Embryonic facial prominence (tissue), 1 donor: ENCODE results near the gene PPP1R1C.

Experiments used
- DNase-seq: peaks from one replicate; pipeline ENCODE4 v3.0.0-alpha.2; 2016; ENCODE audit errors: extremely low spot score

PPP1R1C gene

GRCh38 chr2:182062329-182062972 lies 76.8 kb downstream of the PPP1R1C start:
- no peak for DNase-seq

DNA sequence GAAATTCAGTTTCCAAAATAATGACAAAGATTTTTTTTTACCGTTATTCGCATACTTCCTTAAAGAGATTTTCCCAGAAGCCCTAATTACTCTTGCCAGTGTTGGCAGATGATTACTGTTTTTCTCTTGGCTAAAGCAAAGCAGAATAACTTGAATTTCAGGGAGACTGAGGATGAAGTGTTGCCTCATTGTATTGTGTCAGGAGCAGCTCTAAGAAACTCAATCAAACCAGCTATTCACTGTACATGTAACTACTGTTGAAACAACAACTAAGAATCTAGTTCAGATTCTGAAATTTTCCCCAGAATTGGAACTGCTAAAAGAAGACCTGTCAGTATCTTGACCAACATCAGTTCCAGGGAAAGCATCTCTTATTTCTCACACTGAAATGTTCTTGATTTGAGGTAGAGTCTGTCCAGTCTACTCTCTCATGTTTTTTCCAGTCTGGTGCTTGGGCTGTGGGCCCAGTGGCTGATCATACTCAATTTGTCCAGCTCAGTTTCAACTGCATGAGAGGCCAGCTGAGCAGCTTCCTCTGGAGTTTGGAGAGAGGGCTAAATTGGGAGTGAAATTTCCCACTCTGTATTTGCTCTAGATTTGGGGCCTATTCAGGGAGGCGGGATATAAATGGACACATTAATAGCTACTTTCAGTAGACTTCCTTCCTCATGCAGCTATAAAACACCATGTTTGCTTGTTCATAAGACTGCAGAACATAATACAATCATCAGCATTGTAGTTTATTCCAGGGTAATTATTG lies 78.5 kb downstream of the PPP1R1C start:
- DNase-seq, result no peak

DNA sequence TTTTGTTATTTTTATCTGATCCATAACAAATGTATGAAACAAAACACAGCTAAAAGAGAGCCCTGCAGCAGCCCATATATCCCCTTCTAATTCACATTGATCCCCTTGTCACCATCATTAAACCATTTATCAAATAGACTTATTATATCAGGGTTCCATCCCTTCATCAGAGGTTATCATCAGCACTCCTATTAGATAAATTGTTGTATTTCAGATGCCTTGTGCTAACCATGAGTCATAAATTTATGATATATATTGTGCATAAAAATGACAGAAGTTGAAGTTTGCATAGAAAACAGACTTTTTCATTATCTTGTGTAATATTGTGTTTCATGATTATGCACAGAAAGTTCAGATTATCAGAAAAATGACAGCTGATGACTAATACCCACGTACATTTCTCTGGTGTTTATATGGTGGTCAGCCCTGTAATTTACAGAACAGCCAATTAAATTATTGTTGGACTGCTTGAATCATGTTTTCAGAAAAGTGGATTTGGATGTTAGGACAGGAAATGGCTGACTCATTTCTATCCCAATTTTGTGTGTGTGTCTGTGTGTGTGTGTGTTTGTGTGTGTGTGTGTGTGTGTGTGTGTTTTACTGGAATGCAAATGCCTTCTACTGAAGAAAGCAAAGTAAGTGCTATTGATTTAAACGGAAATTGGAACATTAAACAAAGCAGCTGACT lies 80.9 kb downstream of the PPP1R1C start:
- DNase-seq, result no peak

DNA sequence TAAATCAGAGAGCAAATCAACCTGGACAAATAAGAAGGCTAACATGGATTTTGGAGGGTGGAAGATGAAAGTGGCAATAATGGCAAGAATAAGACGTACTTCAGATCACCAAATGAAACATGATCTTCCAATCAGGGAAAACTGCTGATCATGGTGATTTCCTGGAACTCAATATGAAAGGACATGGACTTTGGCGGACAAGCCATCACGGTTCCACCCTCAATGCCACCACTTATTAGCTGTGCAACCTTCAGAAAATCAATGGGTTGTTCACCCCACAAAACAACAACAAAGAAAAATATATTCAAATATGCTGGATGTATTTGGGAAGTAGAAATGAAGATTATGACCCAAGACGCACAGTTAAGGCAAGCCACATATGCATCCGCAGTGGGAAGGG lies 81.7 kb downstream of the PPP1R1C start:
- no peak for DNase-seq

DNA sequence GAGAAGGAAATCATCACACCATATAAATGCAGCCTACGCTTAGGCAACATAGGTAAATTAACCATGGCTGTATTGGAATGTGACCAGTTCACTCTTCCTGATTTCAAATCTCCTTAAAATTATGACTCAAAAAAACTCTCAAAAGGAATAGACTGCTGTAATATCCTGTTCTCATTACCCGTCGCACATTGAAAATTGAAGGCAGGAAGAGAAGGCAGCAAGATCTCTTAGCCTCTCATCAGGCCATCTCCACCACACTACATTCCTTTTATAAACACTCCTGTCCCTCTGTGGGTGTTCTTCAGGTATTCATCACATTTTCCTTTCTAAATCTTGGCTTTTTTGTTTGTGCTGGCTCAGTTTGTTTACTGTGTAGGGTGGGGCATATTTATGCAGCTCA lies 83.2 kb downstream of the PPP1R1C start:
- DNase-seq, result no peak

- DNase-seq, result no peak
Observed at GRCh38 chr2:182069416-182069815, 83.8 kb downstream of the PPP1R1C start.

- DNase-seq, result no peak
Observed at GRCh38 chr2:182069908-182070307, 84.3 kb downstream of the PPP1R1C start.

GRCh38 chr2:182070736-182071135 lies 85.1 kb downstream of the PPP1R1C start:
- DNase-seq, result no peak

DNA sequence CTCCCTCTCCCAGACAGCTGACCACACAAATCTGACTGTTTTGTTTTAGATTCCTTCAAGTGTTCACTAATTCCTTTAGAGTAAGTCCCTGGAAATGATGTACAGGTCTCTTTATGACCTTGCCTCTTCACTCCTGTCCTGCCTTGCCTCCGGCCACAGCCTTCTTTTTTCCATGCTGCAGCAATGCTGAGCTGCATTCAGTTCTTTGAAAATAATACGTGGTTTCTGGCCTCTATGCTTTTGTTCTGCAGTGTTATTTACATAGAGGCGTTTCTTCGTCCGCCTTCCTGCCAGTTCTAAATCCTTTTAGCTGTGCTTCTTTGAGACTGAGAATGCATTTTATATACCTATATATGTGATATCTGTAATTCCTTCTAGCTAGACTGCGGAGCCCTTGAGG lies 87.2 kb downstream of the PPP1R1C start:
- no peak for DNase-seq

- DNase-seq, result no peak
Observed at GRCh38 chr2:182073613-182074012, 88.0 kb downstream of the PPP1R1C start.

DNA sequence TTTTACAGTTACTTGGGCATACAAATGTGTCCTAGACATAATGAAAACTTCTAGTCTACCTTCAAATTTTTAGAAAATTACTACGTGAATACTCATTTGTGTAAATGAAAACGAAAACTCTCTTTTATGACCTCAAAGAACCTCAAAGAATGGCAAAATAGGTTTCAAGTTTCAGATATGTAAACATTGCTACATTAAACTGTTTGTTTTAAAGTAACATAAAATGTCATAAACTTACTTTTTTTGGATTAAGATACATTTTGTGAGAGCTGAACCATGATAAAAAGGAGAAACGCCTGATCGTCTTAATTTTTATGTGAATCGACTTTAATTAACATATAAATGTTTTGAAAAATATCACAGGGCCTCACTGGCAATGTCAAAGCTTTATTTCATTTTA lies 91.4 kb downstream of the PPP1R1C start:
- no peak for DNase-seq

DNA sequence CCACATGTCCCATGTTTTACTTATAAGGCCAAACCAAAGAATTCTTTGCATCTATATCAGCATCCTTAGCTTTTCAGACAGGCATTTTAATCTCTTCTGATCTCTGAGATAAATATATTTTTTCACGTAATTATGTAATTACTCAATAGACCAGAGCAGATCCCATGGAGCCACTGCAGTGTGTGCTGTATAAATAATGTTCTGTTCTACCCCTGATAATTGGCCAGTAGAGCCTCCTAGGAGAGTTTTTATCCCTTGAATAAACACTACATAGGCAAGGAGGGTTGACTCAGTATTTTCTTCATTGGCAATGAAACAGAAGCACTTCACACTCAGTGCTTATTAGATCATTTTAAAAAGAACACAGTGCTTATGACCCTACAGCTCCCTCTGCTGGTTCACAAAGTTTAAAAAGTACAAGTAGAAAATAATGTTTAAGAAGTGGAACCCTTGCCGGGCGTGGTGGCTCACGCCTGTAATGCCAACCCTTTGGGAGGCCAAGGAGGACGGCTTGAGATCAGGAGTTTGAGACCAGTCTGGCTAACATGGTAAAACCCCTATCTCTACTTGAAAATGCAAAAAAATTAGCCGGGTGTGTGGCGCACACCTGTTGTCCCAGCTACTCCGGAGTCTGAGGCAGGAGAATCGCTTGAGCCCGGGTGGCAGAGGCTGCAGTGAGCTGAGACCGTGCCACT lies 91.9 kb downstream of the PPP1R1C start:
- no peak for DNase-seq

GRCh38 chr2:182078988-182079602 lies 93.4 kb downstream of the PPP1R1C start:
- DNase-seq, result no peak

DNA sequence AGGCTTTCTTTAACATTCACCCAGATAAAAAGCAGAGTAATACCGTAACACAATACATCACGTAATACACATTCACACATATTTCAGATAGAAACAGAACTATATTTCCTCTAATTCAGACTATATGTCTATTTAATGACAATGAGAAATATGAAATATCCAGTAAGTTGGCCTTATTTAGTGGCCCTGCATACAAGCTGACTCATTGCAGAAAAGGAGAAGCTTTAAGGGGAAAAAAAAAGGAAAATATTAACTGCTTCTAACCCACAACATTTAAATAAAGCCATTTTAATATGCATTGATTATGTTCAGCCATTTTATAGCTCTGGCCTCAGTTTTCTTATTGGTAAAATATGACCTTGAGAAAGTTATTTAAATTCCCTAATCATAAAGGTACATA lies 94.8 kb downstream of the PPP1R1C start:
- no peak for DNase-seq

DNA sequence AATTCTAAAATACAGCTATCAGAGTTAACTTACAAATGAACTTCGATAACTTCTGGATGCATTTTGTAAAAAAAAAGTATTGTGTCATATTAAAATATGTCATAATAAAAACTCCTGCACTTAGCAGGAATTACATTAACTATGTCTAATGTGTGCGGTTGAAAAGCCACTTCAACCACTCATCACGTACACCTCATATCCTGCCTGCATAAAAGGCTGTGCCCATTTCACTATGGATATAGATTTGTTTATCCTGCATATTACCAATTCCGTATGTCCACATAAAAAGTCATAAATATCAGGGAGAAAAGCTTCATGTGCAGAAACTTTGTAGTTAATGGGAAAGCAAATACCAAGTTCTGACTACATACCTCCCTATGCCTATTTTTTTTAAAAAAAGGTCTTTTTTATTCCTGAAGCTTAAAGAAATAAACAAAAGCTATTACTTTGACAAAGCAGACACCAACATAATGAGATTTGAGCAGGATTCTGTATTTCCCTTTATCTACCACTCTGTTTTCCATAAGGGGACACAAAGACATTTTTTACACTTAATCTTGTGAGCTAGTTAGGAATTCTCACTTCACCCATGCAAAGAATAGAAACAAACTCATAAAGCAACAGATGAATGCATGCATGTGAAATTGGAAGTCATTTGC lies 96.1 kb downstream of the PPP1R1C start:
- DNase-seq, result no peak

DNA sequence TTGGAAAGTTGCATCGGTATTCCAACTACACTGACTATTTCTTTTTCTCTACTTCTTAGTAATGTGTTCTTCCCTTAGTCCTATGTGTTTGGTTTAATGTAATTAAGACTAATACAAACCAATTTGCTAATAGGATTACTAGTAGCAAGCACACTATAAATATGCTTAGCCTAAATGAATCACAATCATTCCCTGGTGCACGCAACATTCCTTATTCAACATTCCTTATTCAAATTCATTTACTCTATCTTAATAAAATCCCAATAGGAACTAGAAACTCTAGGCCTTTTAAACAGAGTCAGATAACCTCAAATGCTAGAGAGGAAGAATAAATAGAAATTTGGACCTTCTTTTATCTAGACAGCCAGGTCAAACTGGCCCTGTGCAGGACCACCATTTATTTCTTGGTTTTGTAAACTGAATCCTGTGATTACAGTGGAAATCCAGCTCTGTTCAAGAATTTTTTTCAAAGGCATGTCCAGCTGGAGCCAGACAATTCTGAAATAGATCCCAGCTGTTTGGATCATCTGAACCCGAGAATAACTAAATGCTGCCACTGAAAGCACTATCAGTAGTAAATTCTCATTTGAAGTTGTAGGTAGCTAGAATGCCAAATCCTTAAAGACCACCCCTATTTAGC lies 103.1 kb downstream of the PPP1R1C start:
- no peak for DNase-seq

- DNase-seq, result no peak
Observed at GRCh38 chr2:182090486-182090885, 104.8 kb downstream of the PPP1R1C start.

GRCh38 chr2:182097571-182098164 lies 112.0 kb downstream of the PPP1R1C start:
- no peak for DNase-seq

GRCh38 chr2:182098648-182099047 lies 113.0 kb downstream of the PPP1R1C start:
- no peak for DNase-seq

- no peak for DNase-seq
Observed at GRCh38 chr2:182101263-182101662, 115.6 kb downstream of the PPP1R1C start.
